ENCODE data around the gene ITSN2.

The ITSN2 gene

GRCh38 chr2:24402242-24403097, 42.1 kb upstream of the ITSN2 start:
- no peak for DNase-seq (ENCODE audit: low spot score)
- TF ChIP-seq CTCF (IDR thresholded peaks at IDR 0.05; ENCODE audit: borderline replicate concordance, control extremely low read depth, extremely low read depth, insufficient read depth, missing control alignments): no peak
- in situ Hi-C loops (cut with MboI; ENCODE audit: low sequenced_read_pairs, unreplicated experiment): loop anchor here (25.0 kb wide), 1 partner anchor 735 kb away; no protein-coding TSS in a partner anchor

- in situ Hi-C loops (cut with MboI; ENCODE audit: low sequenced_read_pairs, unreplicated experiment): loop anchor here (25.0 kb wide), 1 partner anchor 737 kb away; no protein-coding TSS in a partner anchor
- no peak for DNase-seq (ENCODE audit: low spot score)
- TF ChIP-seq CTCF (IDR thresholded peaks at IDR 0.05; ENCODE audit: borderline replicate concordance, control extremely low read depth, extremely low read depth, insufficient read depth, missing control alignments): no peak
Observed at GRCh38 chr2:24400207-24400907, 40.0 kb upstream of the ITSN2 start.

GRCh38 chr2:24399434-24400206, 39.3 kb upstream of the ITSN2 start:
- TF ChIP-seq CTCF (IDR thresholded peaks at IDR 0.05; ENCODE audit: borderline replicate concordance, control extremely low read depth, extremely low read depth, insufficient read depth, missing control alignments): no peak
- in situ Hi-C loops (cut with MboI; ENCODE audit: low sequenced_read_pairs, unreplicated experiment): loop anchor here (25.0 kb wide), 2 partner anchors 287 to 738 kb away; partner anchors contain the start of genes FAM228B and PFN4
- no peak for DNase-seq (ENCODE audit: low spot score)

- in situ Hi-C loops (cut with MboI; ENCODE audit: low sequenced_read_pairs, unreplicated experiment): loop anchor here (25.0 kb wide), 1 partner anchor 283 kb away; the partner anchor contains the start of genes FAM228B and PFN4
- DNase-seq (ENCODE audit: low spot score): no peak
- TF ChIP-seq CTCF (IDR thresholded peaks at IDR 0.05; ENCODE audit: borderline replicate concordance, control extremely low read depth, extremely low read depth, insufficient read depth, missing control alignments): no peak
Observed at GRCh38 chr2:24394998-24395397, 34.7 kb upstream of the ITSN2 start.

- TF ChIP-seq CTCF (IDR thresholded peaks at IDR 0.05; ENCODE audit: borderline replicate concordance, control extremely low read depth, extremely low read depth, insufficient read depth, missing control alignments): no peak
- DNase-seq (ENCODE audit: low spot score): no peak
- in situ Hi-C loops (cut with MboI; ENCODE audit: low sequenced_read_pairs, unreplicated experiment): loop anchor here (25.0 kb wide), 1 partner anchor 280 kb away; the partner anchor contains the start of genes FAM228B and PFN4
Observed at GRCh38 chr2:24392542-24393059, 32.3 kb upstream of the ITSN2 start.
